Airway epithelial cell (primary cell): ENCODE data around the gene ZMIZ2. TPM values are rescaled to one million over a fixed set of nuclear protein-coding genes. Genes with fewer than 3 reads are reported as not detected.

Experiments used
- total RNA-seq: library from RNA; depleted of rRNA; stranded (reverse); fragments of >200 nt; gene quantifications from 2 replicates; pipeline ENCODE4 v1.2.3, GENCODE V29; 2015

ZMIZ2 gene, protein sequence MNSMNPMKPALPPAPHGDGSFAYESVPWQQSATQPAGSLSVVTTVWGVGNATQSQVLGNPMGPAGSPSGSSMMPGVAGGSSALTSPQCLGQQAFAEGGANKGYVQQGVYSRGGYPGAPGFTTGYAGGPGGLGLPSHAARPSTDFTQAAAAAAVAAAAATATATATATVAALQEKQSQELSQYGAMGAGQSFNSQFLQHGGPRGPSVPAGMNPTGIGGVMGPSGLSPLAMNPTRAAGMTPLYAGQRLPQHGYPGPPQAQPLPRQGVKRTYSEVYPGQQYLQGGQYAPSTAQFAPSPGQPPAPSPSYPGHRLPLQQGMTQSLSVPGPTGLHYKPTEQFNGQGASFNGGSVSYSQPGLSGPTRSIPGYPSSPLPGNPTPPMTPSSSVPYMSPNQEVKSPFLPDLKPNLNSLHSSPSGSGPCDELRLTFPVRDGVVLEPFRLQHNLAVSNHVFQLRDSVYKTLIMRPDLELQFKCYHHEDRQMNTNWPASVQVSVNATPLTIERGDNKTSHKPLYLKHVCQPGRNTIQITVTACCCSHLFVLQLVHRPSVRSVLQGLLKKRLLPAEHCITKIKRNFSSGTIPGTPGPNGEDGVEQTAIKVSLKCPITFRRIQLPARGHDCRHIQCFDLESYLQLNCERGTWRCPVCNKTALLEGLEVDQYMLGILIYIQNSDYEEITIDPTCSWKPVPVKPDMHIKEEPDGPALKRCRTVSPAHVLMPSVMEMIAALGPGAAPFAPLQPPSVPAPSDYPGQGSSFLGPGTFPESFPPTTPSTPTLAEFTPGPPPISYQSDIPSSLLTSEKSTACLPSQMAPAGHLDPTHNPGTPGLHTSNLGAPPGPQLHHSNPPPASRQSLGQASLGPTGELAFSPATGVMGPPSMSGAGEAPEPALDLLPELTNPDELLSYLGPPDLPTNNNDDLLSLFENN
- total RNA-seq, result 13.1 and 18.0 TPM in 2 replicates

DNA sequence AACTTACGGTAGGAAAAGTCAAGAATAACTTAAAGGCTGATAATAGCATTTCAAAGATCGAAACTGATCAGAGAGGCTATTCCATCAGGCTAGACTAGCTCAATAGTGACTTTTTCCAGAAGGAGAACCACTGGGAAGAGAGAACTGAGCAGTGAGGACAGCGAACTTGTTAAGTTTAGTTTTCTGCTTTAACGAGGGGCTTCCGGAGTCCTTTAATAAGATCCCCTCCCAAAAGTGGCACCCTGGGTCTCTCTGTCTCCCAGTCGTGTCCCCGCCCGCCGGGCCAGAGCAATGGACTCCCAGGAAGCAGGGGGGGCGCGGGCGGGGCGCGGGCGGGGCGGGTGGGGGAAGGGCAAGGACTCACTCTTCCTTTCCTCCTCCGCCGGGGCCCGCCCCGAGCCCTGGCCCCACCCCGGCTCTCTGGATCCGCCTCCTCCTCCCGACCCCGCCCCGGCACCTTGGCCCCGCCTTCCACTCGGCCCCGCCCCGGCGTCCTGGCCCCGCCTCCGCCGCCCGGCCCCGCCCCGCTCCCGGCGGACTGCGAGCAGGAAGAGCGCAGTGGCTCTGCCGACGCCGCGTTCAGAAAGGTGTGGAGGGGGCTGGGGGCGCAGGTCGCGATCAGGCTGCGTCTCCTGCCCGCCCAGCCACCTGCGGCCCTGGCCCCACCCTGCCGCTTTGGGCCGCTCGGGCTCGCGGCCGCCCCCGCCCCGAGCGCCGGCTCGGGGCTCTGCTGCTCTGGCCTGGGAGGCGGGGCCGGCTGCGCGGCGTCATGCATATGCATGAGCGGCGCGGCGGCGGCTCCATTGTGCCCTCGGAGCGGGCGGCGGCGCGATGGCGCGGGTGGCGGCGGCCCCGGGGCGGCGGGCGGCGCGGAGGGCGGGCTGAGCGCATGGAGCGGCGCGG, at the start of gene ZMIZ2:
Gene ZMIZ2 (plus strand): TSS at position 803 of the 903 bp plus-strand sequence. CDS start 7,403 bp downstream, outside the sequence.

GRCh38 chr7:44796504-44797328, 48.1 kb downstream of the ZMIZ2 start, which contains the start of gene PPIA:
PPIA (plus strand) TSS chr7:44796681; CDS start chr7:44796725, 44 bp downstream.

Other genes starting within 250 kb of the ZMIZ2 start
- gene NPC1L1, start 207.5 kb upstream of the ZMIZ2 start, total RNA-seq, result not detected in 2 replicates
- gene DDX56, start 174.9 kb upstream of the ZMIZ2 start, total RNA-seq, result 68.5 and 69.4 TPM in 2 replicates
- 103 and 113 TPM in 2 replicates for gene TMED4, start 166.6 kb upstream of the ZMIZ2 start, total RNA-seq
- 82.2 and 97.5 TPM in 2 replicates for gene OGDH, start 142.2 kb upstream of the ZMIZ2 start, total RNA-seq
- 4,781 and 4,877 TPM in 2 replicates for gene PPIA, start 47.8 kb downstream of the ZMIZ2 start, total RNA-seq
- 154 and 171 TPM in 2 replicates for gene H2AZ2, start 99.2 kb downstream of the ZMIZ2 start, total RNA-seq
- gene PURB, start 136.7 kb downstream of the ZMIZ2 start, total RNA-seq, result 6.2 and 9.8 TPM in 2 replicates
- not detected in 2 replicates for gene MYO1G, start 230.2 kb downstream of the ZMIZ2 start, total RNA-seq